MM.1S (cell line): ENCODE data around the gene CDK5R2.

Experiments used
- DNase-seq: peaks from one replicate; pipeline ENCODE4 v3.0.0-alpha.2; 2015
- H2AFZ ChIP-seq: fragments of 300-600 bp; sonication (generic); 2 replicates; pipeline ENCODE4 v1.6.0; 2016; ENCODE audit warnings: antibody characterized with exemption, low read length
- H3F3A ChIP-seq: fragments of 300-600 bp; sonication (generic); 2 replicates; pipeline ENCODE4 v1.6.1; 2016; ENCODE audit warnings: mild to moderate bottlenecking, antibody characterized with exemption, low read length, moderate library complexity, mixed read lengths; ENCODE audit not compliant: insufficient read depth
- H3K27ac ChIP-seq: fragments of 300-600 bp; sonication (generic); 2 replicates; pipeline ENCODE4 v1.5.1; 2016; ENCODE audit warnings: mild to moderate bottlenecking, low read length
- H3K27me3 ChIP-seq: fragments of 300-600 bp; sonication (generic); replicated peaks from 2 replicates; pipeline ENCODE4 v1.6.0; 2016; ENCODE audit warnings: low read length; ENCODE audit not compliant: insufficient read depth
- H3K36me3 ChIP-seq: fragments of 300-600 bp; sonication (generic); replicated peaks from 2 replicates; pipeline ENCODE4 v1.6.1; 2016; ENCODE audit warnings: mild to moderate bottlenecking, low read length, mixed read lengths; ENCODE audit not compliant: insufficient read depth
- H3K4me1 ChIP-seq: fragments of 300-600 bp; sonication (generic); 2 replicates; pipeline ENCODE4 v1.6.1; 2016; ENCODE audit warnings: low read length, mixed read lengths
- H3K4me2 ChIP-seq: fragments of 300-600 bp; sonication (generic); 2 replicates; pipeline ENCODE4 v1.6.0; 2016; ENCODE audit warnings: low read depth, low read length
- H3K4me3 ChIP-seq: fragments of 300-600 bp; sonication (generic); 2 replicates; pipeline ENCODE4 v1.5.1; 2016; ENCODE audit warnings: low read length, mixed read lengths
- H3K79me2 ChIP-seq: fragments of 300-600 bp; sonication (generic); 2 replicates; pipeline ENCODE4 v1.6.1; 2016; ENCODE audit warnings: mixed run types, low read length, mixed read lengths
- H3K9ac ChIP-seq: fragments of 300-600 bp; sonication (generic); 2 replicates; pipeline ENCODE4 v1.6.1; 2016; ENCODE audit warnings: low read length, mixed read lengths
- H3K9me2 ChIP-seq: fragments of 300-600 bp; sonication (generic); replicated peaks from 2 replicates; pipeline ENCODE4 v1.6.1; 2016; ENCODE audit warnings: mild to moderate bottlenecking, low read length, mixed read lengths; ENCODE audit not compliant: insufficient read depth
- H3K9me3 ChIP-seq: fragments of 300-600 bp; sonication (generic); replicated peaks from 2 replicates; pipeline ENCODE4 v1.6.1; 2016; ENCODE audit warnings: mild to moderate bottlenecking, low read length, mixed read lengths; ENCODE audit not compliant: insufficient read depth
- H4K20me1 ChIP-seq: fragments of 300-600 bp; sonication (generic); 2 replicates; pipeline ENCODE4 v1.6.1; 2016; ENCODE audit warnings: mild to moderate bottlenecking, low read length, moderate library complexity, mixed read lengths; ENCODE audit not compliant: insufficient read depth
- EZH2 ChIP-seq: fragments of 300-600 bp; sonication (generic); optimal IDR thresholded peaks from 2 replicates; pipeline ENCODE3; 2017; ENCODE audit warnings: low read depth, mild to moderate bottlenecking, antibody characterized with exemption, low read length, mixed read lengths
- EZH2phosphoT487 ChIP-seq: fragments of 300-600 bp; sonication (generic); IDR thresholded peaks from 2 replicates; pipeline ENCODE4 v1.6.1; 2018; ENCODE audit warnings: antibody characterized with exemption, low read length
- TF ChIP-seq, protein P1 (sequence below): fragments of 300-600 bp; sonication (generic); IDR thresholded peaks from 2 replicates; pipeline ENCODE4 v1.5.1; 2016; ENCODE audit warnings: antibody characterized with exemption, low read length, mixed read lengths

Gene CDK5R2

DNA sequence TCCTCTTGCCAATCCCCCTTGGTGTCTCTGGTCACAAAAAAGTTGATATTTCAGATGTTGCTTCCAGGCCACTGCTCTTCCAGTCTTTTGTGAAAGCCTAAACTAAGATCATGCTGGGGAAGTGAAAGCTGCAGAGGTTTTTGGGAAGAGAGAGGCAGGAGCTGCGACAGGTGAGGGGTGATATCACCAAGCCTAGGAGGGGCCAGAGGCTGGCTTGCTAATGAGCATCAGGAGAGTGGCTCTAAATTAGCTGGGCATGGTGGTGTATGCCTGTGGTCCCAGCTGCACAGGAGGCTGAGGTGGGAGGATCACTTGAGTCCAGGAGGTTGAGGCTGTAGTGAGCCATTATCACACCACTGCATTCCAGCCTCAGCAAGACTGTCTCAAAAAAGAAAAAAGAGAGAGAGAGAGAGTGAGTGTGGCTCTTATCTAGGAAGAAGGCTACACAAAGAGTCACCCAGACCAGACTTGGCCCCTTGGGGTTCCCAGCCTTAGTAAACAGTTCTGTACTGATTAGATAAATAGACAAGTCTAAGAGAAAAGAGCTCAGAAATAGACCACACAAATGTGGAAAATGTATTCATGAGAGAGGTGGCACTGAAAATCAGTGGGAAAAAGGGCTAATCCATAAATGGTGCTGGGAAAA, 14.6 kb upstream of the CDK5R2 start:
- no peaks in the 10 kb centered on the region for H4K20me1 ChIP-seq
- no peak for DNase-seq

DNA sequence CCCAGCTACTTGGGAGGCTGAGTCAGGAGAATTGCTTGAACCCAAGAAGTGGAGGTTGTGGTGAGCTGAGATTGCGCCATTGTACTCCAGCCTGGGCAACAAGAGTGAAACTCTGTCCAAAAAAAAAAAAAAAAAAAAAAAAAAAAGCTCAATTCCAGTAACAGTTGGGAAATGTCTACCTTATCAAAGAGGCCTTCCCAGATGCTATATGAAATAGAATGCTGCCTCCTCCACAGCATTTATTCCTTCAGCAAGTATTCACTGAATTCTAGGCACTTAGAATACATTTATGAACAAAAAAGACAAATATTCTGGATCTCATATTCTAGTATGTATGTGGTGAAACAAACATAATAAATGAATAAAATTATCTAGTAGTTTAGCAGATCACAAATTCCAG, 12.8 kb upstream of the CDK5R2 start:
- H3K36me3 ChIP-seq, result no peaks in the 10 kb centered on the region
- no peak overlapping the region for H2AFZ ChIP-seq
- no peaks in the 10 kb centered on the region for H3F3A ChIP-seq
- no peaks in the 10 kb centered on the region for H3K4me1 ChIP-seq
- no peaks in the 10 kb centered on the region for H3K9me3 ChIP-seq
- H4K20me1 ChIP-seq, result no peaks in the 10 kb centered on the region
- peaks cover 23% of the 10 kb centered on the region for H3K27me3 ChIP-seq
- H3K9ac ChIP-seq, result no peak overlapping the region
- no peak overlapping the region for H3K27ac ChIP-seq
- no peak overlapping the region for H3K4me2 ChIP-seq
- no peak for DNase-seq
- H3K79me2 ChIP-seq, result no peaks in the 10 kb centered on the region
- no peaks in the 10 kb centered on the region for H3K9me2 ChIP-seq
- TF ChIP-seq, protein P1, sequence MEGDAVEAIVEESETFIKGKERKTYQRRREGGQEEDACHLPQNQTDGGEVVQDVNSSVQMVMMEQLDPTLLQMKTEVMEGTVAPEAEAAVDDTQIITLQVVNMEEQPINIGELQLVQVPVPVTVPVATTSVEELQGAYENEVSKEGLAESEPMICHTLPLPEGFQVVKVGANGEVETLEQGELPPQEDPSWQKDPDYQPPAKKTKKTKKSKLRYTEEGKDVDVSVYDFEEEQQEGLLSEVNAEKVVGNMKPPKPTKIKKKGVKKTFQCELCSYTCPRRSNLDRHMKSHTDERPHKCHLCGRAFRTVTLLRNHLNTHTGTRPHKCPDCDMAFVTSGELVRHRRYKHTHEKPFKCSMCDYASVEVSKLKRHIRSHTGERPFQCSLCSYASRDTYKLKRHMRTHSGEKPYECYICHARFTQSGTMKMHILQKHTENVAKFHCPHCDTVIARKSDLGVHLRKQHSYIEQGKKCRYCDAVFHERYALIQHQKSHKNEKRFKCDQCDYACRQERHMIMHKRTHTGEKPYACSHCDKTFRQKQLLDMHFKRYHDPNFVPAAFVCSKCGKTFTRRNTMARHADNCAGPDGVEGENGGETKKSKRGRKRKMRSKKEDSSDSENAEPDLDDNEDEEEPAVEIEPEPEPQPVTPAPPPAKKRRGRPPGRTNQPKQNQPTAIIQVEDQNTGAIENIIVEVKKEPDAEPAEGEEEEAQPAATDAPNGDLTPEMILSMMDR, result no peak
- TF ChIP-seq EZH2 (no peak), EZH2phosphoT487 (no peak)
- H3K4me3 ChIP-seq, result no peak overlapping the region

More for the DNA sequence above, 14.6 kb upstream of the CDK5R2 start:
- no peaks in the 10 kb centered on the region for H3K4me1 ChIP-seq
- no peak overlapping the region for H3K4me2 ChIP-seq
- H3K9me2 ChIP-seq, result no peaks in the 10 kb centered on the region
- TF ChIP-seq EZH2phosphoT487, result no peak
- TF ChIP-seq EZH2, result no peak
- TF ChIP-seq, protein P1, result no peak
- peaks cover 15% of the 10 kb centered on the region for H3K27me3 ChIP-seq
- no peaks in the 10 kb centered on the region for H3F3A ChIP-seq
- no peak overlapping the region for H2AFZ ChIP-seq
- H3K4me3 ChIP-seq, result no peak overlapping the region
- no peaks in the 10 kb centered on the region for H3K79me2 ChIP-seq
- H3K9me3 ChIP-seq, result no peaks in the 10 kb centered on the region
- H3K27ac ChIP-seq, result no peak overlapping the region
- no peaks in the 10 kb centered on the region for H3K36me3 ChIP-seq
- H3K9ac ChIP-seq, result no peak overlapping the region

DNA sequence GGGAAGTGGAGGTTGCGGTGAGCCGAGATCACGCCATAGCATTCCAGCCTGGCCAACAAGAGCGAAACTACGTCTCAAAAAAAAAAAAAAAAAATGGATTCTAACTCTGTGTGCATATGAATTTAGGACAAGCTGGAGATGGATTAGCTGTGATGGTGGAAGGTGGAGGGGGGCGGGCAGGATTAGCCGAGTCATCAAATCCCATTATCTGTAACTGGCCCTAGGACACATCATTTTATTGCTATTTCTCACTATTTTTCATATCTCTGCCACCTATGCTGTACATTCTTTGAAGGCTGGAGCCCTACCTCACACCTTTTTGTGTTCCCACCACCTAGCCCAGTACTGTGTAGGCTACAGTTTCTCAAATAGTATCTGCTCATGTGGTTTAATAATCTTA, 7.3 kb upstream of the CDK5R2 start:
- no peaks in the 10 kb centered on the region for H3K9me2 ChIP-seq
- no peaks in the 10 kb centered on the region for H3K36me3 ChIP-seq
- H3K79me2 ChIP-seq, result no peaks in the 10 kb centered on the region
- no peak overlapping the region for H3K4me3 ChIP-seq
- no peak for DNase-seq
- H3K27ac ChIP-seq, result no peak overlapping the region
- no peaks in the 10 kb centered on the region for H4K20me1 ChIP-seq
- no peaks in the 10 kb centered on the region for H3K9me3 ChIP-seq
- H3F3A ChIP-seq, result no peaks in the 10 kb centered on the region
- peaks cover 45% of the 10 kb centered on the region for H3K27me3 ChIP-seq
- H3K4me2 ChIP-seq, result no peak overlapping the region
- H3K4me1 ChIP-seq, result no peaks in the 10 kb centered on the region
- no peak overlapping the region for H3K9ac ChIP-seq
- no peak for TF ChIP-seq EZH2phosphoT487
- TF ChIP-seq EZH2, result no peak
- TF ChIP-seq, protein P1, result no peak
- no peak overlapping the region for H2AFZ ChIP-seq
